ENCODE results near the gene PRRT3. TPM values are rescaled to one million over a fixed set of nuclear protein-coding genes. Genes with fewer than 3 reads are reported as not detected.
A peak's percentile ranks its signal among the peaks of the same experiment; 100 is the strongest.
"Not testable (repeated sequence)": the region's sequence is repeated elsewhere in the genome, so short reads cannot be mapped to it uniquely, and the experiment has no call there.

Gene PRRT3
- total RNA-seq, 2 experiments from 2014 or later, result 5.8 to 6.7 TPM

- no peak for DNase-seq
- Mint-ChIP-seq H3K27ac (no peak within 1 kb of the TSS), H3K4me3 (no peak within 1 kb of the TSS), H3K4me1 (ENCODE audit: low read depth) (peaks cover 38% of the 10 kb centered on the region), H3K9me3 (no peaks in the 10 kb centered on the region), H3K36me3 (ENCODE audit: low read depth) (no peaks in the 10 kb centered on the region), H3K27me3 (ENCODE audit: low read depth) (no peaks in the 10 kb centered on the region)
- CTCF ChIA-PET, result interaction anchor here (1.0 to 1.6 kb wide), 4 partner anchors 9 to 30 kb away, joined by 3 to 9 read pairs (median 4); partner anchors contain the start of genes CRELD1 and JAGN1
- intact Hi-C loops (cut with micrococcal nuclease), result loop anchor here (2.0 kb wide), 1 partner anchor 58 kb away; the partner anchor contains the start of gene RPUSD3
Measured at GRCh38 chr3:9902372-9903237, 49.6 kb downstream of the PRRT3 start, which contains the start of gene IL17RE. Gene IL17RE (plus strand): TSS chr3:9902848. CDS start chr3:9902933, 85 bp downstream.

DNA sequence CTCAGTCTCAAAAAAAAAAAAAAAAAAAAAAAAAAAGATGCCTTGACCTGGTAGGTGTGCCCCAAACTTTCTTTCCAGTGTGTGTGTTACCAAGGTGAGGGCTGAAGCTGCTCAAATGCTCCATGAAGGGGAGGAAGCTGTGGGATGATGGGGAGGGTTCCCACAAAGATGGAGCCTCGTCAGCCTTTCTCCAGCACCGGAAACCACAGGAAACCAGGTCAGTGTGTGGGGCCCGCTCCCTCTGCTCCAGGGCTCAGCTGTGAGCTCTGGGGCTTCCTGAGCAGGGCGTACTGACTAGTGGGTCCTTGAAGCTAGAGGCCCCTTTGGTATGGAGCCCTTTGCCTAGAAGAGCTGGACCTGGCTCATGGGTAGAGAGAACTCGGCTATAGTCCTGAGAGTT is 50.2 kb downstream of the PRRT3 start:
- CTCF ChIA-PET, result interaction anchor here (0.5 to 1.7 kb wide), 5 partner anchors 10 to 74 kb away, joined by 3 to 9 read pairs (median 4); partner anchors contain the start of gene CRELD1
- intact Hi-C loops (cut with micrococcal nuclease), result loop anchor here (2.0 kb wide), 1 partner anchor 57 kb away; the partner anchor contains the start of gene RPUSD3
- Mint-ChIP-seq H3K4me1 (ENCODE audit: low read depth) (peaks cover 40% of the 10 kb centered on the region), H3K27ac (no peak overlapping the region), H3K27me3 (ENCODE audit: low read depth) (no peaks in the 10 kb centered on the region), H3K9me3 (no peaks in the 10 kb centered on the region), H3K36me3 (ENCODE audit: low read depth) (no peaks in the 10 kb centered on the region), H3K4me3 (no peak overlapping the region)
- peak; percentile 51 for DNase-seq

GRCh38 chr3:9900965-9901415 is 51.2 kb downstream of the PRRT3 start:
- CTCF ChIA-PET, result interaction anchor here (1.7 kb wide), 1 partner anchor 9 kb away, joined by 5 read pairs; no protein-coding TSS in a partner anchor
- H3K4me3 Mint-ChIP-seq; H3K27ac Mint-ChIP-seq; DNase-seq; intact Hi-C loops (cut with micrococcal nuclease); H3K36me3 Mint-ChIP-seq (ENCODE audit: low read depth); H3K9me3 Mint-ChIP-seq; H3K27me3 Mint-ChIP-seq (ENCODE audit: low read depth): not testable (repeated sequence)
- peaks cover 45% of the 10 kb centered on the region for H3K4me1 Mint-ChIP-seq (ENCODE audit: low read depth)

DNA sequence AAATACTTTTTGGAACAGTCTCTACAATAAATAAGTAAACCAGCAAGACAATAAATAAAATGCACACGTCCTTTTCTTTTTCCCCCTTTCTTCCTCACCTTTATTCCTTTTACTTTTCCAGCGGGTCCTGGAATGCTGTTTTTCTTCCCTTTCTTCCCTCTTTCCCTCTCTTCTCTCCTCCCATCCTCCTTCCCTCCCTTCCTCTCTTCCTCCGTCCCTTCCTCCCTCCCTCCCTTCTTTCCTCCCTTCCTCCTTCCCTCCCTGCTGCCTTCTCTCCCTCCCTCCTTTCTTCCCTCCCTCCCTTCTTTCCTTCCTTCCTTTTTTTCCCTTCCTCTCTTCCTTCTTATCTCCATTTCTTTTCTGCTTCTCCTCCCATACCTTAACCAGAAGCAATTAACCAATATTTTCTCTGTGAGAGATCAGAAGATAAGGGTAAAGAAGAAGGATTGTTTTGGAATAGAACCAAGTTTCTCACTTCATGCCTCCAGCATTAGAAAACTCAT is 52.9 kb downstream of the PRRT3 start:
- Mint-ChIP-seq H3K27ac (peak overlapping the region; percentile 10), H3K4me3 (no peak overlapping the region), H3K4me1 (ENCODE audit: low read depth) (peaks cover 57% of the 10 kb centered on the region), H3K9me3 (no peaks in the 10 kb centered on the region), H3K27me3 (ENCODE audit: low read depth) (no peaks in the 10 kb centered on the region), H3K36me3 (ENCODE audit: low read depth) (peaks cover 6% of the 10 kb centered on the region)
- CTCF ChIA-PET, result no interaction called here
- intact Hi-C loops (cut with micrococcal nuclease), result no loop called here
- no peak for DNase-seq

DNA sequence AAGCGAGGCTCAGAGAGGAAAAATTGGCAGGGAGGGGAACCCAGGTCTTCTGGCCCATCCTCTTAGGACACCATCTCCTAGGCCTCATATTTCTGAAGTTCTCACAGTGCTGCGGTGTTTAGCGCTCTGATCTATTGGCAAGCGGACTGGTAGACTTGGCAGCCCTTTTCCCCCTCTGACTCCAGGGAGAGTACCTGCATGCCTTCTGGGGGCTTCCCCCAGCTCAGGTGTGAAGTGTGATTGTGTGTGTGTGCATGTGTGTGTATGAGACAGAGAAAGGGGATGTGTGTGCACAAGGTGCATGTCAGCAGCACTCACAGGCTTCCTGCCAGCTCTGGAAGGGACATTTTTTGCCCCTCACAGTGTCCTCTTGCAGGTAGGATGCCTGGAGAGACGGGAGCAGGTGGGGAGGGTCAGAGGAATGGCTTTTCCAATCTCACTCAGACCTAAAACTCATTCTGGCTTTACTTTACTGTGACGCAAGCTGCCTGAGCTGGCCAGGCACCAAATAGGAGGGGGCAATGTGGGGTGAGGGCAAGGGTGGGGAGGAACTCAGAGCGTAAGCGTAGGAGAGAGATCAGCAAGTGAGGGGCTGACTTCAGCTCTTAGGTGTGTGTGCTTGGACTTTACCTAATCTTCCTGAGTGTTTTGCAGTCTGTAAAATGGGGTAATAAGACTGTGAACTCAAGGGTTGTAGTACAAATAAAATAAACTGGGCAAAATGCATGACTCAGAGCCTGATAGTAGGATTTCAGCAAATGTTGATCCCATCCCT is 53.6 kb downstream of the PRRT3 start:
- CTCF ChIA-PET, result no interaction called here
- H3K4me3 Mint-ChIP-seq, result no peak overlapping the region
- H3K36me3 Mint-ChIP-seq (ENCODE audit: low read depth), result peaks cover 11% of the 10 kb centered on the region
- intact Hi-C loops (cut with micrococcal nuclease), result no loop called here
- DNase-seq, result peak; percentile 44
- no peaks in the 10 kb centered on the region for H3K27me3 Mint-ChIP-seq (ENCODE audit: low read depth)
- peak overlapping the region; percentile 10 for H3K27ac Mint-ChIP-seq
- peaks cover 60% of the 10 kb centered on the region for H3K4me1 Mint-ChIP-seq (ENCODE audit: low read depth)
- no peaks in the 10 kb centered on the region for H3K9me3 Mint-ChIP-seq

DNA sequence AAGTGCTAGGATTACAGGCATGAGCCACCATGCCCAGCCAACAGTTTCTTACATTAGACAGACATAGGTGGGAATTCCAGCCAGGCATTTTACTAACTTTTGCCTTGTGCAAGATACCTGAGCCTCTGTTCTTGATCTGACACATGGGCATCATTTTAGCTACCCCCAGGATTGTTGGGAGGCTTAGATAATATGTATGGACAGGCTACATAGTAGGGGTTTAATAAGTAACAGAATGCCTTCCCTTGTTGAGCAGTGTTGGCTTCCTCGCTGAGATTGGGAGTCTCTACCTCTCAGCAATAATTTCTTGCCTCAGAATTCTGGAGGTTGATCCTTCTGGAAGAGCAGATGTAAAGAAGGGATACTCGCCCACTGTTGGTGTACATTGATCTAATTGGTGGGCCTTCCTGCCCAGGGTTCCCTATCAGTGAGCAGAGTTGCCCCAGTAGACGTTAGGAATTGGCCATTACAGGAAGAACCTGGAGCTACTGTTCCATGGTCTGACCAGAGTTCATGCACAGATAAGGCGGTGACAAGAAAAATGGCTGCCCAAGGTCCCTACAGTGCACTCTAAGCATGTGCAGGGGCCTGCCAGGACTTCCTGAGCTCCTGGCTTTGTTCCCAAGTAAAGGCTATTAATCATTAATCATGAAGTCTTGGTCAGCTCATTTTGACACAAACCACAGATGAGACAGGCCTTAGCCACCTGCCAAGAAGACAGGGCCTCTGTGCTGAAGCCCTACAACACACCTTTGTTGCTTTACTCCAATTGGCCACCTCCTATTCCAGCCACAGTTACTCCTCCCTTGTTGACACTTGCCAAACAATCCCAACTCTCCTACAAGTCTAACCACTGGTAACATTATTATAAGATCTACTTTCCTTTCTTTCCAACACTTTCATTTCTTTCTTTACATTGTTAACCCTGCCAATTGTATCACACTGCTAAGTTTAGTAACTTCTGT is 54.5 kb downstream of the PRRT3 start:
- CTCF ChIA-PET, result no interaction called here
- intact Hi-C loops (cut with micrococcal nuclease), result no loop called here
- H3K36me3 Mint-ChIP-seq (ENCODE audit: low read depth), result peaks cover 18% of the 10 kb centered on the region
- no peaks in the 10 kb centered on the region for H3K27me3 Mint-ChIP-seq (ENCODE audit: low read depth)
- H3K4me3 Mint-ChIP-seq, result no peak overlapping the region
- no peak overlapping the region for H3K27ac Mint-ChIP-seq
- no peak for DNase-seq
- H3K4me1 Mint-ChIP-seq (ENCODE audit: low read depth), result peaks cover 58% of the 10 kb centered on the region
- H3K9me3 Mint-ChIP-seq, result no peaks in the 10 kb centered on the region

DNA sequence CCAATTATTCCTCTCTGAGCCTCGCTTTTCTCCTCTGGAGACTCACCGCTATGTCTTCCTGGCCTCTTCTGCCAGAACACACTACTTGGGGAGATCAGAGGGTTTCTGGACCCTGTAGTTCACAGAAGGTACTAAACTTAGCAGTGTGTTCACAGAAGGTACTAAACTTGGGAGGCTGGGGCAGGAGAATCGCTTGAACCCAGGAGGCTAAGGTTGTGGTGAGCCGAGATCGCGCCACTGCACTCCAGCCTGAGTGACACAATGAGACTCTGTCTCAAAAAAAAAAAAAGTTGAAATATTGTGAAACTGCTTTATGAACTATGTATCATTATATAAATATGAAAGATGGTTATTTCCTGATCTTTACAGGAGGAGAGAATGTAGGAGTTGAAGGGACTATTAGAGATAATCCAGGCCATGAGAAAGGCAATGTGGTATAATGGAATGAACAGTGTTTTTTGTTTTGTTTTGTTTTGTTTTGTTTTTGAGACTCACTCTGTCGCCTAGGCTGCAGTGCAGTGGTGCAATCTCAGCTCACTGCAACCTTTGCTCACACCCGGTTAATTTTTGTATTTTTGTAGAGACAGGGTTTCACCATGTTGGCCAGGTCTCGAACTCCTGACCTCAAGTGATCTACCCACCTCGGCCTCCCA is 55.3 kb downstream of the PRRT3 start:
- CTCF ChIA-PET; H3K4me3 Mint-ChIP-seq; intact Hi-C loops (cut with micrococcal nuclease); H3K9me3 Mint-ChIP-seq; DNase-seq; H3K27me3 Mint-ChIP-seq (ENCODE audit: low read depth): not testable (repeated sequence)
- peak overlapping the region; percentile 20 for H3K27ac Mint-ChIP-seq
- peaks cover 57% of the 10 kb centered on the region for H3K4me1 Mint-ChIP-seq (ENCODE audit: low read depth)
- peaks cover 24% of the 10 kb centered on the region for H3K36me3 Mint-ChIP-seq (ENCODE audit: low read depth)

GRCh38 chr3:9895715-9896114 is 56.5 kb downstream of the PRRT3 start:
- H3K27ac Mint-ChIP-seq; H3K9me3 Mint-ChIP-seq; H3K4me3 Mint-ChIP-seq; H3K27me3 Mint-ChIP-seq (ENCODE audit: low read depth); DNase-seq; intact Hi-C loops (cut with micrococcal nuclease): not testable (repeated sequence)
- H3K36me3 Mint-ChIP-seq (ENCODE audit: low read depth), result peaks cover 30% of the 10 kb centered on the region
- H3K4me1 Mint-ChIP-seq (ENCODE audit: low read depth), result peaks cover 58% of the 10 kb centered on the region
- CTCF ChIA-PET, result interaction anchor here (1.1 kb wide), 1 partner anchor 12 kb away, joined by 3 read pairs; no protein-coding TSS in a partner anchor

Other genes with a start within 250 kb of the PRRT3 start
- gene CPNE9, start 248.6 kb downstream of the PRRT3 start, total RNA-seq, result not detected
- gene BRPF1, start 220.7 kb downstream of the PRRT3 start, total RNA-seq, result 10 to 100 TPM; 16.8 to 19.4 TPM
- gene OGG1, start 202.5 kb downstream of the PRRT3 start, total RNA-seq, result 10 to 100 TPM; 26.1 to 28.5 TPM
- 10 to 100 TPM; 18.9 to 19.5 TPM for gene CAMK1, start 182.5 kb downstream of the PRRT3 start, total RNA-seq
- 10 to 100 TPM; 62.4 to 67.6 TPM for gene TADA3, start 159.9 kb downstream of the PRRT3 start, total RNA-seq
- 100 to 1,000 TPM; 141 to 144 TPM for gene ARPC4, start 159.3 kb downstream of the PRRT3 start, total RNA-seq
- gene TTLL3, start 142.1 kb downstream of the PRRT3 start, total RNA-seq, result 10 to 100 TPM; 46.3 to 47.1 TPM
- 10 to 100 TPM; 82.0 to 83.7 TPM for gene RPUSD3, start 108.4 kb downstream of the PRRT3 start, total RNA-seq
- gene CIDEC, start 72.2 kb downstream of the PRRT3 start, total RNA-seq, result not detected
- 10 to 100 TPM; 11.7 to 13.6 TPM for gene JAGN1, start 61.8 kb downstream of the PRRT3 start, total RNA-seq
- under 1 TPM; 0.24 to 0.25 TPM for gene IL17RE, start 49.6 kb downstream of the PRRT3 start, total RNA-seq
- gene IL17RC, start 35.3 kb downstream of the PRRT3 start, total RNA-seq, result under 1 TPM; 0.21 to 0.44 TPM
- gene CRELD1, start 18.6 kb downstream of the PRRT3 start, total RNA-seq, result 10 to 100 TPM; 15.7 to 19.9 TPM
- 10 to 100 TPM; 28.4 to 32.0 TPM for gene EMC3, start 34.4 kb upstream of the PRRT3 start, total RNA-seq
- gene FANCD2, start 74.0 kb upstream of the PRRT3 start, total RNA-seq, result 10 to 100 TPM; 86.3 to 90.8 TPM
- not detected for gene FANCD2OS, start 155.8 kb upstream of the PRRT3 start, total RNA-seq
- gene BRK1, start 163.3 kb upstream of the PRRT3 start, total RNA-seq, result 10 to 100 TPM; 73.6 to 73.7 TPM
- 10 to 100 TPM; 51.5 to 54.0 TPM for gene VHL, start 189.4 kb upstream of the PRRT3 start, total RNA-seq
- gene IRAK2, start 212.5 kb upstream of the PRRT3 start, total RNA-seq, result 1 to 10 TPM; 6.4 to 6.9 TPM